HG03558 (cell line): Measurements from ENCODE around the gene MAP3K5.

Source experiments
- ATAC-seq: cut with Tn5 transposase; IDR thresholded peaks from one replicate; pipeline ENCODE4 v1.9.1; 2021; ENCODE audit warnings: moderate number of reproducible peaks; ENCODE audit not compliant: unreplicated experiment; ENCODE audit errors: extremely low read depth

Gene MAP3K5

GRCh38 chr6:136753624-136754023 lies 38.7 kb downstream of the MAP3K5 start:
- no peak for ATAC-seq

- ATAC-seq = no peak
These were observed 39.7 kb downstream of the MAP3K5 start for GRCh38 chr6:136752554-136752953.

GRCh38 chr6:136751991-136752390 lies 40.3 kb downstream of the MAP3K5 start:
- no peak for ATAC-seq

DNA sequence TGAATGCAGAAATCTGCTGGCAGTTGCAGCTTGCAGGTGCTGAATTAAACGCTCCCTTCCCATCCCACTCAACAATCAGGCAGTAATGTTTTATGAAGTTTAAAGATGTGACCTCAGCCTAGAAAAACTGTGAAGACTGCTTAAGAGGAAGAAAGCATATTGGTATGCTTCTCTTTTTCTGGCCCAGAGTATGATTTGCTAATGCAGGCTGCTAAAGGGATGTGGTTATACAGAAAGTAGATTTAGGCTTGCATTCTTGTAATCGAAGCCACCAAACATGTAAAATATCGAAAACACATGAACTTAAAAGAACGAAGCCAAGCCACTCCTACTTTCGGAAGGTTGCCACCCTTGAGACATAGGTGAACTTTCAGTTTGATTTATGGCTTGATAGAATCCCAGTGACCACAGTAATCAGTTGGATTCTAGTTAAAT lies 40.7 kb downstream of the MAP3K5 start:
- peak; percentile 81 for ATAC-seq

GRCh38 chr6:136750696-136751521 lies 41.4 kb downstream of the MAP3K5 start:
- ATAC-seq = peak; percentile 1

DNA sequence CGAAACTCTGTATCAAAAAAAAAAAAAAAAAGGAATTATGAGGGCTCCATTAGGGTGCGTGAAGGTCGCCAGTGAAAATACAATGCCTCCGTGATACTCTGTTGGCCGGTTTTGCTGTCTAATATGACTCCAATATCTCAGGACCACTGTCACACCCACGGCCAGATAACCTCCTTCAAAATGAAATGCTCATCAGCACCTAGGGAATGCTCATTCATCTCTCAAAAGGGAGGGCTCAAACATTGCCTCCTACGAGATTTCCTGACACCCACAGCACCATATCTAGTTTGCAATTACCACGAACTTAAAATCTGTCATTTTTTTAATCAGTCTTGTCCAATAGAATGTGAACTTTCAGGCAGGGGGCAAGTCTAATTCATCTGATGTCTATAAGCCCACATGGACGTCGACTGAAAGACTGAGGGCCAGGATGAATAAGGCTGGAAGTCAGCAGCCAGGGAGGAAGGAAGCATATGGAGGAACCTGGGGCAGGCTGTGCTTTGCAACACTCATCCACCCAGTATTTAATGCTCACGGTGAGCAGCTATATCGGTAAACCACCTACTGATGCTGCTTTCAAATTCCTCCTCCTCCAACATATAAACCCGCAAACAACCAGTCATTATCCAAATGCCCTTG lies 42.8 kb downstream of the MAP3K5 start:
- no peak for ATAC-seq

GRCh38 chr6:136747507-136747906 lies 44.8 kb downstream of the MAP3K5 start:
- no peak for ATAC-seq

DNA sequence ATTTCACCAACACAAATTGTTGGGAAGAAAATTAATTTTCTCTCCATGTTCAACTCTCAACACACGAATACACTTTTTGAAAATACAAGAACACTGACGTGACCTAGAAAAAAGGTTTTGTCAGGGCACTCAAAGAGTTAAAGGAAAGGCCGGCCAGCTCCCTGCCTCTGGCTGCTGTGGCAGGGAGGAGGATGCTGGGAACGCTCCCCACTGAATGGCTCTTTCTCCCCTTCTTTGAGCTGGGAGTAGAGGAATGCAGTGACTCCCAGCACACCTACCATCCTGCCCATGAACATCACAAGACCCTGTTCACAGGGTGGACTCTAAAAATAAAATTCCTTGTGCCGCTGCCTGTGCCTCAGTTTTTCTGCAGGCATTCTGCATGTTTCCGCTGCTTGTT lies 47.0 kb downstream of the MAP3K5 start:
- no peak for ATAC-seq

- no peak for ATAC-seq
These were observed 47.4 kb downstream of the MAP3K5 start for GRCh38 chr6:136744889-136745288.

GRCh38 chr6:136742125-136742524 lies 50.2 kb downstream of the MAP3K5 start:
- no peak for ATAC-seq

GRCh38 chr6:136740050-136740974 lies 52.0 kb downstream of the MAP3K5 start:
- ATAC-seq = no peak

GRCh38 chr6:136739501-136739900 lies 52.8 kb downstream of the MAP3K5 start:
- no peak for ATAC-seq

DNA sequence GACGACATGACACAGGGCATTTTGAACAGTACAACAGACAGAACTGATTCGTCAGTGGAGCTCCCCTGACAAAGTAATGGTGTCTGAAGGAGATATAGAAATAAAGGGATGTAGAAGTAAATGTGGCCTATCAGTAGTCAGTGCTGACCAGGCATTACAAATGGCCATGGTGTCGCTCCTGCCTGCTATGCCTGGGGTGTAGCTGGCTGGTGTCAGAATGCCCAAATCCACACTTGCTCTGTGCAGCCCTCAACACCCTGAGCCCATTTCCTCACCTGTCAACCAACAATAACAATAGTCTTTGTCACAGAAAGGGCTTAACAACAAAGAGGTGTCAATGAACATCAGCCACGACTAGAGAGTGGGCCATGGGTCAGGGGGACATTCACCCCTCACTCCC lies 53.2 kb downstream of the MAP3K5 start:
- ATAC-seq = no peak

GRCh38 chr6:136738692-136739057 lies 53.6 kb downstream of the MAP3K5 start:
- no peak for ATAC-seq

DNA sequence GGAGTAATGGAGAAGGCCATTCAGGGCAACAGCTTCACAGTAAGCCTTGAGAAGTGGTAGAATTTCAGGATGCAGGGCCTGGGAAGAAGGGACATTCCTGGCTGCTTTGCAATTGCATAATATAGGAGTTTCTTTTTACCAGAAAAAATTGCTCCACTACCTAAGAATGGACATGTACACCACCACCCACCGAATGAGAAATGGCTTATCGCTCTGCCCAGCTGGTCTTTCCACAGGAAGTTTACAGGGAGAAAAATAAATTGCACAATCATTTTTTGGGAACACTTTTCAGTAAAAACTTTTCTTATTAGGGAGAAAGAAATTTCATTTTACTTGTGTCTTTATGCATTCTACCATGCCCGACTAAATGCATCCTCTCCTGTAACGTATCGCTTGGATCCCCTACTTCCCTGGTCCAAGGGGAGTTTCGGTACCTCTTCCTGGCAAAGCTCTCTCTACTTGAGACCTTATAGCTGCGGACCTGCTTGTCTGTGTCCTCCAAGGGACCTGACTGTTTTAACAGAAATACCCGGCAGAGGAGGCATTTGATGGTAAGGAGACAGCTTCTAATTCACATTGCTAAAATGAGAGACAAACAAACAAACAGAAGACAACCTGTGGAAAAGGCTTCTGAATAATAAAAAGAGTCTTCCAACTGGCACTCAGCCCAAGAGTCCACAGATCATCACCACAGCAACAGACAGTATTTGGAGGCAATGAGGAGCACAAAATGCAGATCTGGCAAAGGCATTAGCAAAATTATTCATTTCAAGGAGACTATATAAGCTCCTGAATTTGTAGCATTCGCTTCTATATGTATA lies 54.2 kb downstream of the MAP3K5 start:
- ATAC-seq = no peak

- no peak for ATAC-seq
These were observed 54.9 kb downstream of the MAP3K5 start for GRCh38 chr6:136737374-136737844.

DNA sequence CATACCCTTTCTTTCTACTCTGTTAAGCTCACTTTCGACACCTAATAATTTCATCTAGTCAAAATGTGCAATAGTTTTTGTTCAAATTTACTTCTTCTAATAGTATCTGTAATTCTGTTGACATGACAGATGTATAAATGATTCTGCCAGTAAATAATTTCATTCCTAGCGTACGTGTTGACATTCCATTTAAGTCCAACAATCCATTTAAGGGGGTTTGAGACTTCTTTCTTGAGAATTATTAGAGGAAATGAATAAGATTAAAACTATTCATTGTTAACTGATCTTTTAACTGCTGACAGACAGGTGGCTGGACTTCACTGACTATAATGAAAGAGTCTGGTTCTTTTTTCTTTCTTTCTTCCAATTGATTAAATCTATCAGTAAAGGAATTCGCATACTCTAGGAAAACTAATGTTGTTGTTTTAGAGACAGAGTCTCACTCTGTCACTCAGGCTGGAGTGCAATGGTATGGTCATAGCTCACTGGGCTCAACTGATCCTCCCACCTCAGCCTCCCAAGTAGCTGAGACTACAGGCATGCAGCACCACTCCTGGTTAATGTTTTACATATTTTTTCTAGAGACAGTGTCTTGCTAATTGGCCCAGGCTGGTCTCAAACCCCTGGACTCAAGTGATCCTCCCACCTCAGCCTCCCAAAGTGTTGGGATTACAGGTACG lies 55.9 kb downstream of the MAP3K5 start:
- ATAC-seq = no peak

- no peak for ATAC-seq
These were observed 57.3 kb downstream of the MAP3K5 start for GRCh38 chr6:136734977-136735376.

DNA sequence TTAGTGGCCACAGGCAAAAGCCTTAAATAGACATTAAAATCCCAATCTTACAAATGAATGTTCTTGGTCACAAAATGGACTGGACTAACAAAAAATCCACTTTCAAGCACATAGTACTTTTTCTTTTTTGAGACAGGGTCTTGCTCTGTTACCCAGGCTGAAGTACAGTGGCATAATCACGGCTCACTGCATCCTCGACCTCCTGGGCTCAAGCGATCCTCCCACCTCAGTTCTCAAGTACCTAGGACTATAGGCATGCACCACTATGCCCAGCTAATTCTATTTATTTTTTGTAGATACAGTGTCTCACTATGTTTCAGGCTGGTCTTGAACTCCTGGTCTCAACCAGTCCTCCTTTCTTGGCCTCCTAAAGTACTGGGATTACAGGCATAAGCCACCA lies 59.4 kb downstream of the MAP3K5 start:
- ATAC-seq = no peak
